Sigmoid colon (tissue), 3 donors: ENCODE results near the gene ITGB5.

ENCODE experiments used
- POLR2A ChIP-seq, 2 donors: fragments of 450-650 bp; IDR thresholded peaks; one replicate each; pipeline ENCODE4 v1.6.1; 2016; ENCODE audit warnings: antibody characterized with exemption in 2 of 2, mild to moderate bottlenecking in 2 of 2, moderate library complexity in 2 of 2
- TF ChIP-seq, protein P1 (sequence below), 4 experiments: fragments of 450-650 bp in 3 of 4; fragments of 200-600 bp in 1 of 4; IDR thresholded peaks; one replicate each; pipeline ENCODE4 v1.5.1; 2016 to 2019; ENCODE audit warnings: antibody characterized with exemption in 4 of 4, mild to moderate bottlenecking in 3 of 4, moderate library complexity in 2 of 4

DNA sequence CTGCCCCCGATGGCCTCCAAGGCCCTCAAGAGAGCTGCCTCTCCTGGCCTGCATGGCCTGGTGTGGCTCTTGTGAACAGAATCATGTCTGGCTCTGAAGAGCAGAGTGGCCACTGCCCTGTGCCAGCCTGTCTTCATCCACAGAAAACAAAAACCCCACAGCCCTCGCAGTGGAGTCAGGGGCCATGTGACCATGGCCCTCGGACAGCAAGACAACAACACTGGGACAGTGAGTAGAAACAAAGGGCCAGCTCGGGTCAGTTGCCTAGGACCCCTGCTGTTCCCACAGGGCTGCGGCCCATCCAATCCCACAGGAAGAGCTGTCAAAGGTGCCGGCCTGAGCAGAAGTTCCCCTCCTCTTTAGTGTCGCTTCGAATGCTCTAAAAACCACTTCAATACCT, 84.5 kb downstream of the ITGB5 start:
- TF ChIP-seq, protein P1, sequence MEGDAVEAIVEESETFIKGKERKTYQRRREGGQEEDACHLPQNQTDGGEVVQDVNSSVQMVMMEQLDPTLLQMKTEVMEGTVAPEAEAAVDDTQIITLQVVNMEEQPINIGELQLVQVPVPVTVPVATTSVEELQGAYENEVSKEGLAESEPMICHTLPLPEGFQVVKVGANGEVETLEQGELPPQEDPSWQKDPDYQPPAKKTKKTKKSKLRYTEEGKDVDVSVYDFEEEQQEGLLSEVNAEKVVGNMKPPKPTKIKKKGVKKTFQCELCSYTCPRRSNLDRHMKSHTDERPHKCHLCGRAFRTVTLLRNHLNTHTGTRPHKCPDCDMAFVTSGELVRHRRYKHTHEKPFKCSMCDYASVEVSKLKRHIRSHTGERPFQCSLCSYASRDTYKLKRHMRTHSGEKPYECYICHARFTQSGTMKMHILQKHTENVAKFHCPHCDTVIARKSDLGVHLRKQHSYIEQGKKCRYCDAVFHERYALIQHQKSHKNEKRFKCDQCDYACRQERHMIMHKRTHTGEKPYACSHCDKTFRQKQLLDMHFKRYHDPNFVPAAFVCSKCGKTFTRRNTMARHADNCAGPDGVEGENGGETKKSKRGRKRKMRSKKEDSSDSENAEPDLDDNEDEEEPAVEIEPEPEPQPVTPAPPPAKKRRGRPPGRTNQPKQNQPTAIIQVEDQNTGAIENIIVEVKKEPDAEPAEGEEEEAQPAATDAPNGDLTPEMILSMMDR (IDR thresholded peaks at IDR 0.05): no peak
- no peak for TF ChIP-seq POLR2A (IDR thresholded peaks at IDR 0.05)
